GM23338 (cell line): ENCODE data around the gene KICS2. TPM values are rescaled to one million over a fixed set of nuclear protein-coding genes. Genes with fewer than 3 reads are reported as not detected.

Experiments
- CTCF ChIP-seq, 2 experiments: fragments of 200-600 bp in 1 of 2; sonication (generic) in 1 of 2; conservative IDR thresholded peaks; 2 replicates each; pipeline versions ENCODE4 v1.5.1 to v1.6.1; 2016 to 2017; ENCODE audit warnings: antibody characterized with exemption in 2 of 2, low read depth in 2 of 2, mild to moderate bottlenecking in 2 of 2, moderate library complexity in 1 of 2
- EZH2 ChIP-seq: fragments of 200-600 bp; sonication (generic); IDR thresholded peaks from one replicate; pipeline ENCODE4 v1.8.0; 2017; ENCODE audit warnings: antibody characterized with exemption, mild to moderate bottlenecking, low read depth; ENCODE audit not compliant: unreplicated experiment
- EZH2phosphoT487 ChIP-seq: fragments of 200-600 bp; sonication (generic); IDR thresholded peaks from one replicate; pipeline ENCODE4 v1.8.1; 2018; ENCODE audit warnings: antibody characterized with exemption; ENCODE audit not compliant: unreplicated experiment
- NANOG ChIP-seq: IDR thresholded peaks from 2 replicates; pipeline ENCODE4 v1.6.1; 2016; ENCODE audit warnings: antibody characterized with exemption, borderline replicate concordance
- STAT1 ChIP-seq: IDR thresholded peaks from one replicate; pipeline ENCODE4 v1.6.1; 2016; ENCODE audit warnings: antibody characterized with exemption; ENCODE audit not compliant: unreplicated experiment
- polyA plus RNA-seq: library from polyadenylated mRNA; unstranded; fragments of >200 nt; fragmentation: Nextera tagmentation; extraction: Ambion mirVana; gene quantifications from 2 replicates; pipeline ENCODE4 v1.2.1, GENCODE V29; 2016
- total RNA-seq: library from RNA; depleted of rRNA; stranded (reverse); fragments of >200 nt; shearing (Covaris generic); gene quantifications from 2 replicates; pipeline ENCODE4 v1.2.3, GENCODE V29; 2014
- TF ChIP-seq, protein P1 (sequence below): fragments of 250-450 bp; sonication (Bioruptor Pico); IDR thresholded peaks from 2 replicates; pipeline ENCODE4 v1.5.0; 2020; ENCODE audit warnings: mild to moderate bottlenecking, moderate library complexity
- TF ChIP-seq, protein P2 (sequence below): IDR thresholded peaks from 2 replicates; pipeline ENCODE4 v1.6.1; 2016; ENCODE audit warnings: antibody characterized with exemption

KICS2 gene
- total and polyA plus RNA-seq, 2 experiments from 2014 or later, result 7.6 to 10.5 TPM

- TF ChIP-seq, protein P1, sequence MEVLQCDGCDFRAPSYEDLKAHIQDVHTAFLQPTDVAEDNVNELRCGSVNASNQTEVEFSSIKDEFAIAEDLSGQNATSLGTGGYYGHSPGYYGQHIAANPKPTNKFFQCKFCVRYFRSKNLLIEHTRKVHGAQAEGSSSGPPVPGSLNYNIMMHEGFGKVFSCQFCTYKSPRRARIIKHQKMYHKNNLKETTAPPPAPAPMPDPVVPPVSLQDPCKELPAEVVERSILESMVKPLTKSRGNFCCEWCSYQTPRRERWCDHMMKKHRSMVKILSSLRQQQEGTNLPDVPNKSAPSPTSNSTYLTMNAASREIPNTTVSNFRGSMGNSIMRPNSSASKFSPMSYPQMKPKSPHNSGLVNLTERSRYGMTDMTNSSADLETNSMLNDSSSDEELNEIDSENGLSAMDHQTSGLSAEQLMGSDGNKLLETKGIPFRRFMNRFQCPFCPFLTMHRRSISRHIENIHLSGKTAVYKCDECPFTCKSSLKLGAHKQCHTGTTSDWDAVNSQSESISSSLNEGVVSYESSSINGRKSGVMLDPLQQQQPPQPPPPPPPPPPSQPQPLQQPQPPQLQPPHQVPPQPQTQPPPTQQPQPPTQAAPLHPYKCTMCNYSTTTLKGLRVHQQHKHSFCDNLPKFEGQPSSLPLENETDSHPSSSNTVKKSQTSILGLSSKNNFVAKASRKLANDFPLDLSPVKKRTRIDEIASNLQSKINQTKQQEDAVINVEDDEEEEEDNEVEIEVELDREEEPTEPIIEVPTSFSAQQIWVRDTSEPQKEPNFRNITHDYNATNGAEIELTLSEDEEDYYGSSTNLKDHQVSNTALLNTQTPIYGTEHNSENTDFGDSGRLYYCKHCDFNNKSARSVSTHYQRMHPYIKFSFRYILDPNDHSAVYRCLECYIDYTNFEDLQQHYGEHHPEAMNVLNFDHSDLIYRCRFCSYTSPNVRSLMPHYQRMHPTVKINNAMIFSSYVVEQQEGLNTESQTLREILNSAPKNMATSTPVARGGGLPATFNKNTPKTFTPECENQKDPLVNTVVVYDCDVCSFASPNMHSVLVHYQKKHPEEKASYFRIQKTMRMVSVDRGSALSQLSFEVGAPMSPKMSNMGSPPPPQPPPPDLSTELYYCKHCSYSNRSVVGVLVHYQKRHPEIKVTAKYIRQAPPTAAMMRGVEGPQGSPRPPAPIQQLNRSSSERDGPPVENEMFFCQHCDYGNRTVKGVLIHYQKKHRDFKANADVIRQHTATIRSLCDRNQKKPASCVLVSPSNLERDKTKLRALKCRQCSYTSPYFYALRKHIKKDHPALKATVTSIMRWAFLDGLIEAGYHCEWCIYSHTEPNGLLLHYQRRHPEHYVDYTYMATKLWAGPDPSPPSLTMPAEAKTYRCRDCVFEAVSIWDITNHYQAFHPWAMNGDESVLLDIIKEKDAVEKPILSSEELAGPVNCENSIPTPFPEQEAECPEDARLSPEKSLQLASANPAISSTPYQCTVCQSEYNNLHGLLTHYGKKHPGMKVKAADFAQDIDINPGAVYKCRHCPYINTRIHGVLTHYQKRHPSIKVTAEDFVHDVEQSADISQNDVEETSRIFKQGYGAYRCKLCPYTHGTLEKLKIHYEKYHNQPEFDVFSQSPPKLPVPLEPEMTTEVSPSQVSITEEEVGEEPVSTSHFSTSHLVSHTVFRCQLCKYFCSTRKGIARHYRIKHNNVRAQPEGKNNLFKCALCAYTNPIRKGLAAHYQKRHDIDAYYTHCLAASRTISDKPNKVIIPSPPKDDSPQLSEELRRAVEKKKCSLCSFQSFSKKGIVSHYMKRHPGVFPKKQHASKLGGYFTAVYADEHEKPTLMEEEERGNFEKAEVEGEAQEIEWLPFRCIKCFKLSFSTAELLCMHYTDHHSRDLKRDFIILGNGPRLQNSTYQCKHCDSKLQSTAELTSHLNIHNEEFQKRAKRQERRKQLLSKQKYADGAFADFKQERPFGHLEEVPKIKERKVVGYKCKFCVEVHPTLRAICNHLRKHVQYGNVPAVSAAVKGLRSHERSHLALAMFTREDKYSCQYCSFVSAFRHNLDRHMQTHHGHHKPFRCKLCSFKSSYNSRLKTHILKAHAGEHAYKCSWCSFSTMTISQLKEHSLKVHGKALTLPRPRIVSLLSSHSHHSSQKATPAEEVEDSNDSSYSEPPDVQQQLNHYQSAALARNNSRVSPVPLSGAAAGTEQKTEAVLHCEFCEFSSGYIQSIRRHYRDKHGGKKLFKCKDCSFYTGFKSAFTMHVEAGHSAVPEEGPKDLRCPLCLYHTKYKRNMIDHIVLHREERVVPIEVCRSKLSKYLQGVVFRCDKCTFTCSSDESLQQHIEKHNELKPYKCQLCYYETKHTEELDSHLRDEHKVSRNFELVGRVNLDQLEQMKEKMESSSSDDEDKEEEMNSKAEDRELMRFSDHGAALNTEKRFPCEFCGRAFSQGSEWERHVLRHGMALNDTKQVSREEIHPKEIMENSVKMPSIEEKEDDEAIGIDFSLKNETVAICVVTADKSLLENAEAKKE (CRISPR knock-in tag), result no peak
- TF ChIP-seq, protein P2, sequence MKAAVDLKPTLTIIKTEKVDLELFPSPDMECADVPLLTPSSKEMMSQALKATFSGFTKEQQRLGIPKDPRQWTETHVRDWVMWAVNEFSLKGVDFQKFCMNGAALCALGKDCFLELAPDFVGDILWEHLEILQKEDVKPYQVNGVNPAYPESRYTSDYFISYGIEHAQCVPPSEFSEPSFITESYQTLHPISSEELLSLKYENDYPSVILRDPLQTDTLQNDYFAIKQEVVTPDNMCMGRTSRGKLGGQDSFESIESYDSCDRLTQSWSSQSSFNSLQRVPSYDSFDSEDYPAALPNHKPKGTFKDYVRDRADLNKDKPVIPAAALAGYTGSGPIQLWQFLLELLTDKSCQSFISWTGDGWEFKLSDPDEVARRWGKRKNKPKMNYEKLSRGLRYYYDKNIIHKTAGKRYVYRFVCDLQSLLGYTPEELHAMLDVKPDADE, result no peak
- TF ChIP-seq STAT1, result no peak
- no peak for TF ChIP-seq CTCF (conservative IDR thresholded peaks at IDR 0.05; ENCODE audit: low read depth in 2 of 2)
- TF ChIP-seq NANOG, result no peak
- TF ChIP-seq EZH2, result no peak
- TF ChIP-seq EZH2phosphoT487, result no peak
Measured at GRCh38 chr12:64194333-64195149, 27.6 kb downstream of the KICS2 start (continued).
